GM12878 (cell line): Measurements from ENCODE around the gene UBE3B. TPM values are rescaled to one million over a fixed set of nuclear protein-coding genes. Genes with fewer than 3 reads are reported as not detected.

Experiments
- ATAC-seq: fragments of 200-7000 bp; cut with Tn5 transposase; 3 replicates; pipeline ENCODE4 v1.9.1; 2020; ENCODE audit warnings: mild to moderate bottlenecking, moderate library complexity
- BruUV-seq: library from RNA; stranded (reverse); fragments of 400-500 nt; replicated peaks from 2 replicates; lab custom pipeline; 2021; lab: Mats Ljungman, UMichigan
- CTCF ChIA-PET: fragments of 300-600 bp; sonication (Branson Sonifier 250); formaldehyde crosslinking; extraction: SDS; loops from one replicate; lab custom pipeline; 2021; ENCODE audit warnings: inconsistent platforms; lab: Yijun Ruan, JAX
- POLR2A ChIA-PET: fragments of 350-600 bp; formaldehyde crosslinking; extraction: SDS; loops from one replicate; lab custom pipeline; 2021; ENCODE audit warnings: inconsistent platforms; lab: Charles Lee
- RAD21 ChIA-PET: fragments of 300-600 bp; sonication (Branson Sonifier 250); formaldehyde crosslinking; loops from one replicate; lab custom pipeline; 2023; ENCODE audit warnings: antibody characterized with exemption; ENCODE audit not compliant: unreplicated experiment; lab: Charles Lee
- SMC1A ChIA-PET: fragments of 300-600 bp; sonication (Branson Sonifier 250); formaldehyde crosslinking; loops from one replicate; lab custom pipeline; 2023; ENCODE audit not compliant: unreplicated experiment, uncharacterized antibody; lab: Charles Lee
- DNase-seq: peaks from one replicate; pipeline ENCODE4 v3.0.0-alpha.2; 2011; ENCODE audit warnings: low read depth, low spot score
- FAIRE-seq: peaks from 3 replicates; lab custom pipeline; 2011; peaks lifted over from hg19 to GRCh38; lab: Jason Lieb, UNC
- H2AFZ ChIP-seq: 2 replicates; pipeline ENCODE4 v1.6.0; 2011; ENCODE audit warnings: low read depth, low read length, control low read depth; ENCODE audit not compliant: control insufficient read depth
- H3K27ac ChIP-seq: 2 replicates; pipeline ENCODE4 v1.5.1; 2011; ENCODE audit warnings: control low read depth; ENCODE audit not compliant: control insufficient read depth, insufficient read depth
- H3K27me3 ChIP-seq, 2 experiments: replicated peaks in 1 of 2; 2 replicates each; pipeline versions ENCODE4 v1.6.0 to v1.6.1; 2011; ENCODE audit warnings: low read length in 1 of 2; ENCODE audit not compliant: control insufficient read depth in 2 of 2, insufficient read depth in 2 of 2
- H3K36me3 ChIP-seq, 2 experiments: 2 replicates each; pipeline ENCODE4 v1.5.1; 2011; ENCODE audit warnings: low read length in 1 of 2; ENCODE audit not compliant: control insufficient read depth in 2 of 2, insufficient read depth in 2 of 2
- H3K4me1 ChIP-seq: 2 replicates; pipeline ENCODE4 v1.6.1; 2011; ENCODE audit warnings: mild to moderate bottlenecking, low read length, moderate library complexity, mixed read lengths; ENCODE audit not compliant: control insufficient read depth, insufficient read depth
- H3K4me2 ChIP-seq: 2 replicates; pipeline ENCODE4 v1.6.0; 2011; ENCODE audit warnings: control low read depth; ENCODE audit not compliant: control insufficient read depth, insufficient read depth
- H3K4me3 ChIP-seq: fragments of 200-600 bp; sonication (generic); 2 replicates; pipeline ENCODE4 v1.5.1; 2016
- H3K79me2 ChIP-seq: 2 replicates; pipeline ENCODE4 v1.6.0; 2011; ENCODE audit warnings: low read length; ENCODE audit not compliant: control insufficient read depth, insufficient read depth
- H3K9ac ChIP-seq: 2 replicates; pipeline ENCODE4 v1.8.0; 2011; ENCODE audit warnings: low read length, control low read depth, mixed read lengths; ENCODE audit not compliant: control insufficient read depth, insufficient read depth
- H3K9me3 ChIP-seq: replicated peaks from 3 replicates; pipeline ENCODE4 v1.5.1; 2011; ENCODE audit warnings: mild to moderate bottlenecking, low read length; ENCODE audit not compliant: control insufficient read depth, insufficient read depth
- H4K20me1 ChIP-seq: 2 replicates; pipeline ENCODE4 v1.6.0; 2011; ENCODE audit not compliant: control insufficient read depth, insufficient read depth
- CBX3 ChIP-seq: fragments of 200-600 bp; sonication (generic); IDR thresholded peaks from 2 replicates; pipeline ENCODE4 v1.6.1; 2016; ENCODE audit warnings: low read depth, borderline replicate concordance
- EED ChIP-seq: sonication (generic); IDR thresholded peaks from 2 replicates; pipeline ENCODE4 v1.6.1; 2016; ENCODE audit warnings: antibody characterized with exemption, low read depth
- EP300 ChIP-seq, 2 experiments: fragments of 150-350 bp in 1 of 2; IDR thresholded peaks; 2 replicates each; pipeline ENCODE4 v1.6.1; 2011 to 2012; ENCODE audit warnings: low read depth in 2 of 2, low read length in 2 of 2, borderline replicate concordance in 1 of 2, improper control_type of control experiment in 1 of 2, inconsistent platforms in 1 of 2; ENCODE audit not compliant: control insufficient read depth in 1 of 2
- HDGF ChIP-seq: fragments of 450-650 bp; IDR thresholded peaks from 2 replicates; pipeline ENCODE4 v1.6.1; 2016; ENCODE audit warnings: antibody characterized with exemption
- NFIC ChIP-seq: IDR thresholded peaks from 2 replicates; pipeline ENCODE4 v1.6.1; 2012; ENCODE audit warnings: low read depth, mild to moderate bottlenecking, inconsistent platforms, low read length, moderate library complexity
- POLR2A ChIP-seq: IDR thresholded peaks from 2 replicates; pipeline ENCODE4 v1.6.1; 2011; ENCODE audit warnings: low read depth, mild to moderate bottlenecking, low read length
- RB1 ChIP-seq: fragments of 450-650 bp; formaldehyde crosslinking; IDR thresholded peaks from 2 replicates; pipeline ENCODE4 v1.6.1; 2017; ENCODE audit warnings: mild to moderate bottlenecking, borderline replicate concordance
- WGBS: methylation state at CpG from one replicate; pipeline ENCODE4 v1.1.6; 2016; ENCODE audit warnings: low lambda C conversion rate; ENCODE audit not compliant: insufficient replicate concordance, insufficient coverage; ENCODE audit errors: missing lambda C conversion rate; 5-methylcytosine and 5-hydroxymethylcytosine counted together
- in situ Hi-C: fragments of 300-500 bp; cut with MboI; formaldehyde crosslinking; loops from 9 replicates; pipeline ENCODE4 v1.14.3; 2018; ENCODE audit warnings: mixed read lengths
- intact Hi-C: fragments of 100-400 bp; cut with micrococcal nuclease; formaldehyde crosslinking; loops from one replicate; pipeline ENCODE4 v1.14.2; 2022; ENCODE audit not compliant: unreplicated experiment
- polyA plus RNA-seq, 11 experiments: library from polyadenylated mRNA; depleted of rRNA in 4 of 11; unstranded in 6 of 11; stranded (reverse) in 5 of 11; fragments of >200 nt; fragmentation: Nextera tagmentation in 4 of 11; fragmentation: Illumina TruSeq in 1 of 11; extraction: Ambion mirVana in 4 of 11; extraction: Trizol in 1 of 11; gene quantifications; 1 replicate in 1 of 11; 2 replicates in 10 of 11; pipeline versions ENCODE4 v1.2.1 to v1.2.3, GENCODE V29; 2011 to 2016; ENCODE audit warnings: inconsistent platforms in 2 of 11, missing spikeins in 2 of 11, low read depth in 1 of 11
- total RNA-seq, 4 experiments: library from RNA; depleted of rRNA in 3 of 4; stranded (reverse); fragments of >200 nt in 3 of 4; fragmentation: Illumina TruSeq in 1 of 4; extraction: Trizol in 1 of 4; gene quantifications; 2 replicates each; pipeline versions ENCODE4 v1.2.1 to v1.2.3, GENCODE V29; 2013 to 2021
- TF ChIP-seq, protein P1 (sequence below): fragments of 450-650 bp; formaldehyde crosslinking; IDR thresholded peaks from 2 replicates; pipeline ENCODE4 v1.4.0; 2022; ENCODE audit warnings: mild to moderate bottlenecking, moderate library complexity
- TF ChIP-seq, protein P2 (sequence below): fragments of 450-650 bp; IDR thresholded peaks from 2 replicates; pipeline ENCODE4 v1.6.1; 2016; ENCODE audit warnings: mild to moderate bottlenecking, moderate library complexity, borderline replicate concordance
- TF ChIP-seq, protein P3 (sequence below): fragments of 450-650 bp; formaldehyde crosslinking; IDR thresholded peaks from 2 replicates; pipeline ENCODE4 v1.5.0; 2022; ENCODE audit warnings: mild to moderate bottlenecking, missing genetic modification characterization
- TF ChIP-seq, protein P4 (sequence below): IDR thresholded peaks from 2 replicates; pipeline ENCODE4 v1.6.1; 2011; ENCODE audit warnings: low read depth, mild to moderate bottlenecking, low read length, moderate library complexity, borderline replicate concordance; ENCODE audit errors: extremely low read depth

The UBE3B gene
- total and polyA plus RNA-seq, 10 of the 15 experiments (the other 5 are each of a cell fraction or from before 2014, with no cell fraction given) = 7.4 to 25.3 (median 17.1) TPM

DNA sequence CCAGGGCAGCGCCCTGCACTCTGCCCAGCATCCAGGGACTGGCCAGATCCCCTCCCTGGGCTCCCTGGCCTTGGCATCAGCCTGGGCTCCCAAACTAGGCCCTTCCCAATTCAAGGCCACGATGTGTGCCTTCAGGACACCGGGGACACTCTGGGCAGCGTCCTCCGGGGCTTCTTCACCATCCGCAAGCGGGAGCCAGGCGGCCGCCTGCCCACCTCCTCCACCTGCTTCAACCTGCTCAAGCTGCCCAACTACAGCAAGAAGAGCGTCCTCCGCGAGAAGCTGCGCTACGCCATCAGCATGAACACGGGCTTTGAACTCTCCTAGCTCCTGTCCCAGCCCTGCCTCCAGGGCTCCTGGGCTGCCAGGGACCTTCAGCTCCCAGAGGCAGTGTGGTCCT, 57.0 kb downstream of the UBE3B start:
- H4K20me1 ChIP-seq = no peaks in the 10 kb centered on the region
- POLR2A ChIA-PET = no interaction called here
- H3K4me3 ChIP-seq = no peak overlapping the region
- H3K9me3 ChIP-seq = no peaks in the 10 kb centered on the region
- SMC1A ChIA-PET = no interaction called here
- in situ Hi-C loops (no loop called here), intact Hi-C loops (no loop called here)
- CTCF ChIA-PET = no interaction called here
- no peaks in the 10 kb centered on the region for H3K79me2 ChIP-seq
- H2AFZ ChIP-seq = no peak overlapping the region
- ATAC-seq = no peak
- no peak overlapping the region for H3K9ac ChIP-seq
- RAD21 ChIA-PET = no interaction called here
- no peak for DNase-seq
- no peaks in the 10 kb centered on the region for H3K27me3 ChIP-seq
- no peak overlapping the region for H3K4me2 ChIP-seq
- no peak overlapping the region for H3K27ac ChIP-seq
- H3K36me3 ChIP-seq = no peaks in the 10 kb centered on the region; a peak in 1 of 4 replicates
- no TSS peak for BruUV-seq
- 96% methylated on average over 15 of the region's 15 CpGs for WGBS
- no peaks in the 10 kb centered on the region for H3K4me1 ChIP-seq
- no peak for TF ChIP-seq NFIC
- TF ChIP-seq HDGF = no peak
- TF ChIP-seq, protein P1, sequence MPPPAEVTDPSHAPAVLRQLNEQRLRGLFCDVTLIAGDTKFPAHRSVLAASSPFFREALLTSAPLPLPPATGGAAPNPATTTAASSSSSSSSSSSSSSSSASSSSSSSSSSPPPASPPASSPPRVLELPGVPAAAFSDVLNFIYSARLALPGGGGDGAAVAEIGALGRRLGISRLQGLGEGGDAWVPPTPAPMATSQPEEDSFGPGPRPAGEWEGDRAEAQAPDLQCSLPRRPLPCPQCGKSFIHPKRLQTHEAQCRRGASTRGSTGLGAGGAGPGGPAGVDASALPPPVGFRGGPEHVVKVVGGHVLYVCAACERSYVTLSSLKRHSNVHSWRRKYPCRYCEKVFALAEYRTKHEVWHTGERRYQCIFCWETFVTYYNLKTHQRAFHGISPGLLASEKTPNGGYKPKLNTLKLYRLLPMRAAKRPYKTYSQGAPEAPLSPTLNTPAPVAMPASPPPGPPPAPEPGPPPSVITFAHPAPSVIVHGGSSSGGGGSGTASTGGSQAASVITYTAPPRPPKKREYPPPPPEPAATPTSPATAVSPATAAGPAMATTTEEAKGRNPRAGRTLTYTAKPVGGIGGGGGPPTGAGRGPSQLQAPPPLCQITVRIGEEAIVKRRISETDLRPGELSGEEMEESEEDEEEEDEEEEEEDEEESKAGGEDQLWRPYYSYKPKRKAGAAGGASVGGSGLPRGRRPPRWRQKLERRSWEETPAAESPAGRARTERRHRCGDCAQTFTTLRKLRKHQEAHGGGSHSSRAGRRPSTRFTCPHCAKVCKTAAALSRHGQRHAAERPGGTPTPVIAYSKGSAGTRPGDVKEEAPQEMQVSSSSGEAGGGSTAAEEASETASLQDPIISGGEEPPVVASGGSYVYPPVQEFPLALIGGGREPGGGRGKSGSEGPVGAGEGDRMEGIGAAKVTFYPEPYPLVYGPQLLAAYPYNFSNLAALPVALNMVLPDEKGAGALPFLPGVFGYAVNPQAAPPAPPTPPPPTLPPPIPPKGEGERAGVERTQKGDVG (CRISPR knock-in tag) = no peak
- TF ChIP-seq POLR2A = no peak
- no peak for TF ChIP-seq CBX3
- TF ChIP-seq EP300 (IDR thresholded peaks at IDR 0.05; ENCODE audit: borderline replicate concordance in 1 of 2, control insufficient read depth in 1 of 2, low read depth in 2 of 2, low read length in 2 of 2) = no peak
- TF ChIP-seq, protein P2, sequence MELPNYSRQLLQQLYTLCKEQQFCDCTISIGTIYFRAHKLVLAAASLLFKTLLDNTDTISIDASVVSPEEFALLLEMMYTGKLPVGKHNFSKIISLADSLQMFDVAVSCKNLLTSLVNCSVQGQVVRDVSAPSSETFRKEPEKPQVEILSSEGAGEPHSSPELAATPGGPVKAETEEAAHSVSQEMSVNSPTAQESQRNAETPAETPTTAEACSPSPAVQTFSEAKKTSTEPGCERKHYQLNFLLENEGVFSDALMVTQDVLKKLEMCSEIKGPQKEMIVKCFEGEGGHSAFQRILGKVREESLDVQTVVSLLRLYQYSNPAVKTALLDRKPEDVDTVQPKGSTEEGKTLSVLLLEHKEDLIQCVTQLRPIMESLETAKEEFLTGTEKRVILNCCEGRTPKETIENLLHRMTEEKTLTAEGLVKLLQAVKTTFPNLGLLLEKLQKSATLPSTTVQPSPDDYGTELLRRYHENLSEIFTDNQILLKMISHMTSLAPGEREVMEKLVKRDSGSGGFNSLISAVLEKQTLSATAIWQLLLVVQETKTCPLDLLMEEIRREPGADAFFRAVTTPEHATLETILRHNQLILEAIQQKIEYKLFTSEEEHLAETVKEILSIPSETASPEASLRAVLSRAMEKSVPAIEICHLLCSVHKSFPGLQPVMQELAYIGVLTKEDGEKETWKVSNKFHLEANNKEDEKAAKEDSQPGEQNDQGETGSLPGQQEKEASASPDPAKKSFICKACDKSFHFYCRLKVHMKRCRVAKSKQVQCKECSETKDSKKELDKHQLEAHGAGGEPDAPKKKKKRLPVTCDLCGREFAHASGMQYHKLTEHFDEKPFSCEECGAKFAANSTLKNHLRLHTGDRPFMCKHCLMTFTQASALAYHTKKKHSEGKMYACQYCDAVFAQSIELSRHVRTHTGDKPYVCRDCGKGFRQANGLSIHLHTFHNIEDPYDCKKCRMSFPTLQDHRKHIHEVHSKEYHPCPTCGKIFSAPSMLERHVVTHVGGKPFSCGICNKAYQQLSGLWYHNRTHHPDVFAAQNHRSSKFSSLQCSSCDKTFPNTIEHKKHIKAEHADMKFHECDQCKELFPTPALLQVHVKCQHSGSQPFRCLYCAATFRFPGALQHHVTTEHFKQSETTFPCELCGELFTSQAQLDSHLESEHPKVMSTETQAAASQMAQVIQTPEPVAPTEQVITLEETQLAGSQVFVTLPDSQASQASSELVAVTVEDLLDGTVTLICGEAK = no peak
- no peak for TF ChIP-seq EED
- TF ChIP-seq, protein P3, sequence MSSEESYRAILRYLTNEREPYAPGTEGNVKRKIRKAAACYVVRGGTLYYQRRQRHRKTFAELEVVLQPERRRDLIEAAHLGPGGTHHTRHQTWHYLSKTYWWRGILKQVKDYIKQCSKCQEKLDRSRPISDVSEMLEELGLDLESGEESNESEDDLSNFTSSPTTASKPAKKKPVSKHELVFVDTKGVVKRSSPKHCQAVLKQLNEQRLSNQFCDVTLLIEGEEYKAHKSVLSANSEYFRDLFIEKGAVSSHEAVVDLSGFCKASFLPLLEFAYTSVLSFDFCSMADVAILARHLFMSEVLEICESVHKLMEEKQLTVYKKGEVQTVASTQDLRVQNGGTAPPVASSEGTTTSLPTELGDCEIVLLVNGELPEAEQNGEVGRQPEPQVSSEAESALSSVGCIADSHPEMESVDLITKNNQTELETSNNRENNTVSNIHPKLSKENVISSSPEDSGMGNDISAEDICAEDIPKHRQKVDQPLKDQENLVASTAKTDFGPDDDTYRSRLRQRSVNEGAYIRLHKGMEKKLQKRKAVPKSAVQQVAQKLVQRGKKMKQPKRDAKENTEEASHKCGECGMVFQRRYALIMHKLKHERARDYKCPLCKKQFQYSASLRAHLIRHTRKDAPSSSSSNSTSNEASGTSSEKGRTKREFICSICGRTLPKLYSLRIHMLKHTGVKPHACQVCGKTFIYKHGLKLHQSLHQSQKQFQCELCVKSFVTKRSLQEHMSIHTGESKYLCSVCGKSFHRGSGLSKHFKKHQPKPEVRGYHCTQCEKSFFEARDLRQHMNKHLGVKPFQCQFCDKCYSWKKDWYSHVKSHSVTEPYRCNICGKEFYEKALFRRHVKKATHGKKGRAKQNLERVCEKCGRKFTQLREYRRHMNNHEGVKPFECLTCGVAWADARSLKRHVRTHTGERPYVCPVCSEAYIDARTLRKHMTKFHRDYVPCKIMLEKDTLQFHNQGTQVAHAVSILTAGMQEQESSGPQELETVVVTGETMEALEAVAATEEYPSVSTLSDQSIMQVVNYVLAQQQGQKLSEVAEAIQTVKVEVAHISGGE (CRISPR knock-in tag) = no peak
- TF ChIP-seq, protein P4, sequence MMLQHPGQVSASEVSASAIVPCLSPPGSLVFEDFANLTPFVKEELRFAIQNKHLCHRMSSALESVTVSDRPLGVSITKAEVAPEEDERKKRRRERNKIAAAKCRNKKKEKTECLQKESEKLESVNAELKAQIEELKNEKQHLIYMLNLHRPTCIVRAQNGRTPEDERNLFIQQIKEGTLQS = no peak
- no peak for TF ChIP-seq RB1
- TF ChIP-seq, all 136 proteins: peak for 0
- no peak for FAIRE-seq
